ENCODE results near the gene HSD17B12. TPM values are rescaled to one million over a fixed set of nuclear protein-coding genes. Genes with fewer than 3 reads are reported as not detected.

Gene HSD17B12
- total RNA-seq, 1 experiment from 2014 or later = 106 TPM

GRCh38 chr11:43646767-43647166 is 33.8 kb upstream of the HSD17B12 start:
- CTCF ChIA-PET = no interaction called here
- DNase-seq (ENCODE audit: low read depth, low spot score) = no peak
- POLR2A ChIA-PET = no interaction called here
- H3K9me3 ChIP-seq (ENCODE audit: control insufficient read depth, insufficient read depth, low read depth, low read length) = no peaks in the 10 kb centered on the region
- no peaks in the 10 kb centered on the region; the same call in 1 of the 2 replicates for H3K36me3 ChIP-seq (ENCODE audit: control insufficient read depth, insufficient read depth, low read length)
- TF ChIP-seq REST (IDR thresholded peaks at IDR 0.05; ENCODE audit: insufficient read depth in 1 of 2, low read depth in 2 of 2, low read length in 1 of 2) = no peak
- TF ChIP-seq, protein P1, sequence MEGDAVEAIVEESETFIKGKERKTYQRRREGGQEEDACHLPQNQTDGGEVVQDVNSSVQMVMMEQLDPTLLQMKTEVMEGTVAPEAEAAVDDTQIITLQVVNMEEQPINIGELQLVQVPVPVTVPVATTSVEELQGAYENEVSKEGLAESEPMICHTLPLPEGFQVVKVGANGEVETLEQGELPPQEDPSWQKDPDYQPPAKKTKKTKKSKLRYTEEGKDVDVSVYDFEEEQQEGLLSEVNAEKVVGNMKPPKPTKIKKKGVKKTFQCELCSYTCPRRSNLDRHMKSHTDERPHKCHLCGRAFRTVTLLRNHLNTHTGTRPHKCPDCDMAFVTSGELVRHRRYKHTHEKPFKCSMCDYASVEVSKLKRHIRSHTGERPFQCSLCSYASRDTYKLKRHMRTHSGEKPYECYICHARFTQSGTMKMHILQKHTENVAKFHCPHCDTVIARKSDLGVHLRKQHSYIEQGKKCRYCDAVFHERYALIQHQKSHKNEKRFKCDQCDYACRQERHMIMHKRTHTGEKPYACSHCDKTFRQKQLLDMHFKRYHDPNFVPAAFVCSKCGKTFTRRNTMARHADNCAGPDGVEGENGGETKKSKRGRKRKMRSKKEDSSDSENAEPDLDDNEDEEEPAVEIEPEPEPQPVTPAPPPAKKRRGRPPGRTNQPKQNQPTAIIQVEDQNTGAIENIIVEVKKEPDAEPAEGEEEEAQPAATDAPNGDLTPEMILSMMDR (IDR thresholded peaks at IDR 0.05) = no peak
- TF ChIP-seq TCF7L2 (IDR thresholded peaks at IDR 0.05; ENCODE audit: low read depth, low read length) = no peak
- TF ChIP-seq SIN3A (IDR thresholded peaks at IDR 0.05; ENCODE audit: borderline replicate concordance, insufficient read depth, low read depth, low read length) = no peak
- no peak for TF ChIP-seq POLR2AphosphoS5 (IDR thresholded peaks at IDR 0.05; ENCODE audit: low read depth, low read length)
- peaks cover 6% of the 10 kb centered on the region; the same call in 1 of the 2 replicates for H3K4me1 ChIP-seq (ENCODE audit: control insufficient read depth, insufficient read depth, low read length)
- BruUV-seq (replicated peaks) = no TSS peak
- intact Hi-C loops (cut with micrococcal nuclease; ENCODE audit: unreplicated experiment) = no loop called here
- ATAC-seq = no peak
- H3K27ac ChIP-seq (ENCODE audit: low read length) = no peak overlapping the region
- no peak overlapping the region for H3K4me3 ChIP-seq (ENCODE audit: low read depth in 2 of 2, low read length in 2 of 2)
- in situ Hi-C loops (cut with HindIII; ENCODE audit: low pct_unique_long_range_greater_than_20kb, low sequenced_read_pairs) = no loop called here
- H3K27me3 ChIP-seq (ENCODE audit: control insufficient read depth, insufficient read depth, low read length) = no peaks in the 10 kb centered on the region

DNA sequence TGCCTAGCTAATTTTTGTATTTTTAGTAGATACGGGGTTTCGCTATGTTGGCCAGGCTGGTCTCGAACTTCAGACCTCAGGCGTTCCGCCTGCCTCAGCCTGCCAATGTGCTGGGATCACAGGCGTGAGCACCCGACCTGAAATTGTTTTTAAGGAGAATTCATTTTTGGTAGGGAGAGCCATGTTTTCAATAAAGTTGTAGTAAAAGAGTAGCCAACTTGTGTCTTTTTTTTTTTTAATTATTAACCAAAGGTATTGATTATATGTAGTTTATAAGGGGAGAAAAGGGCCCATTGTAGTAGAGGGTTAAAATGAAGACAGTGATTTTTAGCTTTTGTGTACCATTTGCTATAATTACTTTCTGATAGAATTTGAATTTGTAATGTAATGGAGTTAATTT is 31.6 kb upstream of the HSD17B12 start:
- Histone ChIP-seq H3K36me3 (ENCODE audit: control insufficient read depth, insufficient read depth, low read length) (no peaks in the 10 kb centered on the region; the same call in 1 of the 2 replicates), H3K4me3 (ENCODE audit: low read depth in 2 of 2, low read length in 2 of 2) (no peak overlapping the region), H3K27ac (ENCODE audit: low read length) (no peak overlapping the region), H3K4me1 (ENCODE audit: control insufficient read depth, insufficient read depth, low read length) (peaks cover 6% of the 10 kb centered on the region; the same call in 1 of the 2 replicates), H3K27me3 (ENCODE audit: control insufficient read depth, insufficient read depth, low read length) (no peaks in the 10 kb centered on the region), H3K9me3 (ENCODE audit: control insufficient read depth, insufficient read depth, low read depth, low read length) (no peaks in the 10 kb centered on the region)
- ATAC-seq (no peak), DNase-seq (ENCODE audit: low read depth, low spot score) (no peak)
- in situ Hi-C loops (cut with HindIII; ENCODE audit: low pct_unique_long_range_greater_than_20kb, low sequenced_read_pairs) = no loop called here
- TF ChIP-seq TCF7L2 (IDR thresholded peaks at IDR 0.05; ENCODE audit: low read depth, low read length) (no peak), REST (IDR thresholded peaks at IDR 0.05; ENCODE audit: insufficient read depth in 1 of 2, low read depth in 2 of 2, low read length in 1 of 2) (no peak), POLR2AphosphoS5 (IDR thresholded peaks at IDR 0.05; ENCODE audit: low read depth, low read length) (no peak), SIN3A (IDR thresholded peaks at IDR 0.05; ENCODE audit: borderline replicate concordance, insufficient read depth, low read depth, low read length) (no peak)
- TF ChIP-seq, protein P1 (IDR thresholded peaks at IDR 0.05) = no peak
- BruUV-seq (replicated peaks) = no TSS peak
- CTCF ChIA-PET = no interaction called here
- intact Hi-C loops (cut with micrococcal nuclease; ENCODE audit: unreplicated experiment) = no loop called here
- POLR2A ChIA-PET = no interaction called here

Data from Panc1 (cell line).